Mesodermal cell (in vitro differentiated cells): ENCODE measurements around the gene ZNF680.

Source experiments
- H3K27ac ChIP-seq: 2 replicates; pipeline ENCODE4 v1.7.0; 2013; ENCODE audit warnings: mild to moderate bottlenecking, low read depth, low read length, moderate library complexity; ENCODE audit not compliant: severe bottlenecking
- H3K36me3 ChIP-seq: 2 replicates; pipeline ENCODE4 v1.7.1; 2013; ENCODE audit warnings: mild to moderate bottlenecking, low read length, moderate library complexity; ENCODE audit not compliant: control insufficient read depth, insufficient read depth
- H3K4me1 ChIP-seq: one replicate; pipeline ENCODE4 v1.7.1; 2013; ENCODE audit warnings: mild to moderate bottlenecking, low read length; ENCODE audit not compliant: insufficient read depth, control insufficient read depth, poor library complexity, severe bottlenecking
- H3K4me3 ChIP-seq: 2 replicates; pipeline ENCODE4 v1.7.0; 2013; ENCODE audit warnings: low read length, control low read depth, mild to moderate bottlenecking; ENCODE audit not compliant: insufficient read depth, poor library complexity, severe bottlenecking; ENCODE audit errors: extremely low read depth
- H3K9me3 ChIP-seq: 2 replicates; pipeline ENCODE4 v1.7.1; 2013; ENCODE audit warnings: mild to moderate bottlenecking, low read length, moderate library complexity; ENCODE audit not compliant: control insufficient read depth
- WGBS, 2 experiments: methylation state at CpG; one replicate each; pipeline ENCODE4 v1.1.5; 2013; ENCODE audit warnings: missing lambda C conversion rate in 2 of 2; ENCODE audit not compliant: insufficient coverage in 2 of 2; 5-methylcytosine and 5-hydroxymethylcytosine counted together

ZNF680 gene

GRCh38 chr7:64515330-64515729 lies 47.5 kb downstream of the ZNF680 start:
- Histone ChIP-seq H3K4me3 (no peak overlapping the region), H3K4me1 (no peaks in the 10 kb centered on the region), H3K36me3 (peaks cover 38% of the 10 kb centered on the region), H3K9me3 (peaks cover 48% of the 10 kb centered on the region), H3K27ac (no peak overlapping the region)

GRCh38 chr7:64509583-64509982 lies 53.3 kb downstream of the ZNF680 start:
- Histone ChIP-seq H3K27ac (no peak overlapping the region), H3K9me3 (peaks cover 27% of the 10 kb centered on the region), H3K4me1 (no peaks in the 10 kb centered on the region), H3K4me3 (no peak overlapping the region), H3K36me3 (peaks cover 47% of the 10 kb centered on the region)
- 83 to 100% methylated on average over 1 to 2 of the region's 2 CpGs for WGBS, 2 experiments

DNA sequence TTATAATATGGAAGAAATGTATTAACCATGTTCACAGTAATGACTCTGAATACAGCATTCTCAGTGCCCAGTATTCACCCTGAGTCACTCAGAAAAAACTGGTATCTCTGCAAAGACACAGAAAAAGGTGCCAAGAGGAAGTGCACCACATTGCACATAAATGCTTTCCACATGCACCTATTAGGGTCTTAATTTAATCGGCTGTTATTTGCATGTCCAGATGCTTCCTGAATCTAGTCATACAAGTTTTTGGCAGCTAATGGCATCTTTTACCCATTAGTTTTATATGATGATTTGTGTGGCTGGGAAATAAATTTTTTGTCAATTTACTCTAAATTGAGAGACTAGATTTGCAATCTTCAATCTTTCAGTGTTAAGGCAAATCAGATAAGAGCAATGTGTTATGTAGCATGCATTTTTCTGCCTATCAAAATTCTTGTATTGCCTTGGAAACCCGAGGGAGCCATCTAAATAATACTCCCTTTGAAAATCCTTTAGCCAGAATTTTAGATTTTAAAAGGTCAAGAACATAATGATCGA lies 58.2 kb downstream of the ZNF680 start:
- 100% methylated on average over 1 to 2 of the region's 3 CpGs for WGBS, 2 experiments
- Histone ChIP-seq H3K4me1 (no peaks in the 10 kb centered on the region), H3K27ac (no peak overlapping the region), H3K9me3 (peaks cover 14% of the 10 kb centered on the region), H3K4me3 (no peak overlapping the region), H3K36me3 (peaks cover 20% of the 10 kb centered on the region)

DNA sequence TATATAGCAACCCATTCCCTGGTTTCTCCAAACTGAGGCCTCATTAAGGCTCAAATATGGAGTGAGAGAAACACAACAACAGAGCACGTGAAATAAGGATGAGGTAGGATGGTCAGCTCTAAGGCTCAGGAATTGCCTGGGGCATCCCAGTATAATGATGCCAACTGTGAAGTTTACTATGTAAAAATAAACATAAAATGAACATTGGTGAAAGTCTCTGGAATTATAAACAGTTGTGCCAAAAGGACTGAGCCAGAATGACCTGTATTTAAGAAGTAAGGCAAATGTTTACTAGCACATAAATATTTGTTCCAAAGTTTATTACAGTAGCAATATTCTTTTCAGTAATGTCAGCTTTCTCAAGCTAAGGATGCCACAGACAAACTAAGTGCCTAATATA lies 64.6 kb downstream of the ZNF680 start:
- Histone ChIP-seq H3K4me1 (no peaks in the 10 kb centered on the region), H3K27ac (no peak overlapping the region), H3K9me3 (peaks cover 12% of the 10 kb centered on the region), H3K36me3 (no peaks in the 10 kb centered on the region), H3K4me3 (no peak overlapping the region)
- WGBS, 2 experiments = 100% methylated on average over 1 of the region's 1 CpG; no CpG with 5 or more reads in 1 of the 2 experiments

DNA sequence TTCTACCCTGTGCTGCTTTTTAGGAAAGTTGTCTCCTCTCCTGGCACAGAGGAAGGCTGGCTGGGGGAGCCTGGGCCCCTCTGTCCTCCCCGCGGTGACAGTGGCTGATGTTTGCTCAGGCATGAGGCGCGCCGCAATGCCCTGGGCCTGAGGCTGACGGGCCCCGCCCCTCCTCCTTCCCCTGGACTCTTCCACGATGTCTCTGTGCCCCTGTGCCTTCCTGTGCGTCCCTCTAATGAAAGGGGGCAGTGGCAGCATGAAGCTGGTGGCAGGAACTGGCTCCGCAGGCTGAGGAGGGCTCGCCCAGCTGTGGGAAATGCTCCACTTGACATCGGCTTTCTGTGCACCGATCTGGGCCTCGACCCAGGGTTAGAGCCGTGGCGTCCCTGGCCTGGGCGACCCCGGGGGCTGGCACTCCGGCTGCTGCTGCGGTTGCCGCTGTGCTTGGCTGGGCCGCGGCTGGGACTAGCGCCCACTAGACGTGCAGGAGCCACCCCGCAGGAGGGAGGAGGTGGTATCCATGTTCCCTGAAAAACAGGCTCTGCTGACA lies 67.9 kb downstream of the ZNF680 start:
- Histone ChIP-seq H3K4me3 (no peak overlapping the region), H3K27ac (no peak overlapping the region), H3K9me3 (peaks cover 14% of the 10 kb centered on the region), H3K4me1 (no peaks in the 10 kb centered on the region), H3K36me3 (no peaks in the 10 kb centered on the region)
- 86 to 88% methylated on average over 19 to 22 of the region's 26 CpGs for WGBS, 2 experiments

- Histone ChIP-seq H3K27ac (no peak overlapping the region), H3K36me3 (no peaks in the 10 kb centered on the region), H3K4me1 (no peaks in the 10 kb centered on the region), H3K4me3 (no peak overlapping the region), H3K9me3 (peaks cover 52% of the 10 kb centered on the region)
- 40% methylated on average over 1 of the region's 1 CpG; no CpG with 5 or more reads in 1 of the 2 experiments for WGBS, 2 experiments
These were observed 77.2 kb downstream of the ZNF680 start for GRCh38 chr7:64485623-64486022.
